ENCODE measurements around the gene RPL3. TPM values are rescaled to one million over a fixed set of nuclear protein-coding genes. Genes with fewer than 3 reads are reported as not detected.

The RPL3 gene
- total RNA-seq, 1 experiment from 2014 or later, result 1,668 TPM

DNA sequence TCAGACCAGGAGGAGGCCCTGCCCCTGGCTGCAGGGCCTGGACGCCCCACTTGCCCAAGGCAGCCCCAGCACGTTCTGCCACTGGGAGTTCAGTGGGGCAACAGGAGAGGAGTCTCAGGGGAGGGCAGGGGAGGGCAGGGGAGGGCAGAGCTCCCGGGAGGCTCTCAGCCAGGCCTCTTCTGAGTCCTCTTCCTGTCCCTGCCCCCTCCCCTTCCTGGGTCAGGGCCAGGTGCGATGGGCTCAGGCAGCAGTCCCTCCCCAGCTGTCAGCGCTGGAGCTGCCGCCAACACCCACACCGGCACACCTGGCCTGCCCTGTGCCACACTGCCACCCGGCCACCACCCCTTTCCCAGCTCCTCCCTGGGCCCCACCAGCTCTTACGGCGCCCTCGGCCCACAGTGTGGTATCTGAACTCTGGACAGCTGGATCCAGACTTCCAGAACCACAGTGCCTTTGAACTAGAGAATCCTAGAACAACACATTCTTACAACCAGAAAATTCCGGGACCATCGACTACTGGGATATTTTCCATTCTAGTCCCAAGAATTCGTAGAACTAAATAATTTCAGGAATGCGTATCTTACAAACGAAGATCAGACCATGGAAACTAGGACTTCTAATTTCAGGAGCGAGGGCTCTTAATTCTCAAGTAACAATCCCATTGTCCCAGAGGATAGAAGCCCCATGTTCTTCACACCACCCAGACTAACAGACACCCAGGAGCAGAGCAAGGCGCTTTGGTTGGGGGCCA lies 21.8 kb downstream of the RPL3 start:
- no peak for TF ChIP-seq CTCF (IDR thresholded peaks at IDR 0.05; ENCODE audit: insufficient read depth in 1 of 2, low read depth in 1 of 2, low read length in 1 of 2, severe bottlenecking in 1 of 2, unreplicated experiment in 1 of 2)
- peaks cover 60% of the 10 kb centered on the region for H3K4me1 ChIP-seq
- no peaks in the 10 kb centered on the region for H3K36me3 ChIP-seq (ENCODE audit: control insufficient read depth, insufficient read depth, low read length)
- Mint-ChIP-seq H3K27ac (ENCODE audit: unreplicated experiment) (peak overlapping the region; percentile 19), H3K4me1 (ENCODE audit: low read depth, unreplicated experiment) (peaks cover 38% of the 10 kb centered on the region), H3K9me3 (ENCODE audit: unreplicated experiment) (no peaks in the 10 kb centered on the region), H3K36me3 (ENCODE audit: insufficient read depth, unreplicated experiment) (no peaks in the 10 kb centered on the region), H3K27me3 (ENCODE audit: insufficient read depth, unreplicated experiment) (no peaks in the 10 kb centered on the region), H3K4me3 (ENCODE audit: unreplicated experiment) (no peak overlapping the region)
- DNase-seq, result no peak
- no TSS peak for BruUV-seq (replicated peaks)
- ChIA-PET CTCF (no interaction called here), POLR2A (no interaction called here)
- H3K9me3 ChIP-seq, result no peaks in the 10 kb centered on the region
- H3K27me3 ChIP-seq (replicated peaks; ENCODE audit: control insufficient read depth, insufficient read depth, low read length), result no peaks in the 10 kb centered on the region
- H3K4me3 ChIP-seq (ENCODE audit: low read depth, low read length), result no peak overlapping the region
- intact Hi-C loops (cut with micrococcal nuclease; ENCODE audit: unreplicated experiment), result no loop called here

DNA sequence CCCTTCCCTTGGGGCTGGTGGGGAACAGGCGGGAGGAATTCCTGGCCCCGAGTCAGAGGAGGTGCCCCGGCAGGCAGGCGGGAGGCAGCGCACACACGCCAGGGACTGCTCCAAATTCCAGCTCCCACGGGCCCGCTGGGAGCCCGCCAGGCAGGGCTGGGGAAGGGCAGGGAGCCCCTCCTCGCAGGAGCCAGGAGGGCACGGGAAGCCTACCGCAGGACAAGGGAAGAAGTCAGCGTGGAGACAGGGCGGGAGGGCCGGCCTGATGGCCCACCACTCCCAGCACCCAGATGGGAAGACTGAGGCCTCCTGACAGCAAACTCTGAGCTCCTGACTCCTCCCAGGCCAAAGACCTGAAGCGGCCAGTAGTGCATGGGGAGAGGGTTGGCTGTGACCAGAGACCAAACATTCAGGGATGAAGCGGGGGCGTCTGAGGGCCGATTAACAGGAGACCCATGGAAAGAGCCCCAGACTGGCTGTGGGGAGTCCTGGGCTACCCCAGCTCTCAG lies 22.4 kb downstream of the RPL3 start:
- H3K27me3 Mint-ChIP-seq (ENCODE audit: insufficient read depth, unreplicated experiment), result no peaks in the 10 kb centered on the region
- POLR2A ChIA-PET, result no interaction called here
- DNase-seq, result no peak

DNA sequence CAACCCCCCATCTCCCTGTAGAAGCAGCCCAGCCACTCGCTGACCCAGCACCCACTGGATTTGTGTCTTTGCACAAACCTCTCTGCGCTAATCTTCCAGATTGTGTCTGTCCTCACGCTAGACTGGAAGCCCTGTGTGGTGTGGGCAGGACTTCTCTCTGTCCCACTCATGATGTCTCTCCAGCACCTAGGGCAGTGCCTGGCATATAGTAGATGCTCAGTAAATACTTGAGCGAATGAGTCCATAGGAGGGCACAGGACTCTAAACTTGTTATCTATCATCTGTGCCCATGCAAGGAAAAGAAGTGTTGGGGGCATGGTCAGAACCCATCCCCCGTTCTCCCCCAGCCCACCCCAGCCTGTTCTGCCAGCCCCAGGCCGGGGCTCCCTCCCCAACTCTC lies 22.9 kb downstream of the RPL3 start:
- CTCF ChIA-PET, result no interaction called here
- H3K9me3 Mint-ChIP-seq (ENCODE audit: unreplicated experiment), result no peaks in the 10 kb centered on the region
- no TSS peak for BruUV-seq (replicated peaks)
- H3K4me3 ChIP-seq (ENCODE audit: low read depth, low read length), result no peak overlapping the region
- no peaks in the 10 kb centered on the region for H3K36me3 Mint-ChIP-seq (ENCODE audit: insufficient read depth, unreplicated experiment)
- no peaks in the 10 kb centered on the region for H3K27me3 Mint-ChIP-seq (ENCODE audit: insufficient read depth, unreplicated experiment)
- no peak for TF ChIP-seq CTCF (IDR thresholded peaks at IDR 0.05; ENCODE audit: insufficient read depth in 1 of 2, low read depth in 1 of 2, low read length in 1 of 2, severe bottlenecking in 1 of 2, unreplicated experiment in 1 of 2)
- no peaks in the 10 kb centered on the region for H3K9me3 ChIP-seq
- no peak for DNase-seq
- H3K27ac Mint-ChIP-seq (ENCODE audit: unreplicated experiment), result no peak overlapping the region
- peaks cover 65% of the 10 kb centered on the region for H3K4me1 ChIP-seq
- intact Hi-C loops (cut with micrococcal nuclease; ENCODE audit: unreplicated experiment), result no loop called here
- H3K4me3 Mint-ChIP-seq (ENCODE audit: unreplicated experiment), result no peak overlapping the region
- no peaks in the 10 kb centered on the region for H3K27me3 ChIP-seq (replicated peaks; ENCODE audit: control insufficient read depth, insufficient read depth, low read length)
- POLR2A ChIA-PET, result no interaction called here
- peaks cover 42% of the 10 kb centered on the region for H3K4me1 Mint-ChIP-seq (ENCODE audit: low read depth, unreplicated experiment)
- no peaks in the 10 kb centered on the region for H3K36me3 ChIP-seq (ENCODE audit: control insufficient read depth, insufficient read depth, low read length)

More for the DNA sequence above, 22.4 kb downstream of the RPL3 start:
- H3K36me3 ChIP-seq (ENCODE audit: control insufficient read depth, insufficient read depth, low read length), result no peaks in the 10 kb centered on the region
- Mint-ChIP-seq H3K4me3 (ENCODE audit: unreplicated experiment) (no peak overlapping the region), H3K27ac (ENCODE audit: unreplicated experiment) (no peak overlapping the region), H3K4me1 (ENCODE audit: low read depth, unreplicated experiment) (peaks cover 38% of the 10 kb centered on the region), H3K36me3 (ENCODE audit: insufficient read depth, unreplicated experiment) (no peaks in the 10 kb centered on the region), H3K9me3 (ENCODE audit: unreplicated experiment) (no peaks in the 10 kb centered on the region)
- BruUV-seq (replicated peaks), result no TSS peak
- intact Hi-C loops (cut with micrococcal nuclease; ENCODE audit: unreplicated experiment), result no loop called here
- H3K4me3 ChIP-seq (ENCODE audit: low read depth, low read length), result no peak overlapping the region
- CTCF ChIA-PET, result no interaction called here
- no peak for TF ChIP-seq CTCF (IDR thresholded peaks at IDR 0.05; ENCODE audit: insufficient read depth in 1 of 2, low read depth in 1 of 2, low read length in 1 of 2, severe bottlenecking in 1 of 2, unreplicated experiment in 1 of 2)
- peaks cover 65% of the 10 kb centered on the region for H3K4me1 ChIP-seq
- no peaks in the 10 kb centered on the region for H3K27me3 ChIP-seq (replicated peaks; ENCODE audit: control insufficient read depth, insufficient read depth, low read length)
- no peaks in the 10 kb centered on the region for H3K9me3 ChIP-seq
